ENCODE data around the gene CD1E. TPM values are rescaled to one million over a fixed set of nuclear protein-coding genes. Genes with fewer than 3 reads are reported as not detected.
"Not testable (repeated sequence)": the region's sequence is repeated elsewhere in the genome, so short reads cannot be mapped to it uniquely, and the experiment has no call there.

Gene CD1E
- total RNA-seq, 1 experiment from 2014 or later: not detected

DNA sequence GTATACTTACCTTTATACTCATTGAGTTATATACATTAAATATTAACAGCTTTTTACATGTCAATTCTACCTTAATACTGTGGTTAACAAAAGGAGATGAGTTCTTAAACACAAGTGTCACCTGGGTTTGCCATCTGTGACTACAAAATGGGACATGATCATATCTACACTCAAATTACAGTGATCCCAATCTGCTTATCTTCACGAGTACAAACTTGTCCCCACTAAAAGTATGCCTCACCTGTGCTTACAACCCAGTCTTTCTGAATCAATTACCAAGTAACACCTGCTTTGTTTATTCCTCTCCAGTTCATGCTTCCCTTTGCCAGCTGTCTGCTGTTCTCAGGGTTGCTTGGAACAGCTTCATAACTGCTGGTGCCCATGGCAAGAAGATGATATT, 8.8 kb downstream of the CD1E start:
- DNase-seq (ENCODE audit: low read depth): no peak

DNA sequence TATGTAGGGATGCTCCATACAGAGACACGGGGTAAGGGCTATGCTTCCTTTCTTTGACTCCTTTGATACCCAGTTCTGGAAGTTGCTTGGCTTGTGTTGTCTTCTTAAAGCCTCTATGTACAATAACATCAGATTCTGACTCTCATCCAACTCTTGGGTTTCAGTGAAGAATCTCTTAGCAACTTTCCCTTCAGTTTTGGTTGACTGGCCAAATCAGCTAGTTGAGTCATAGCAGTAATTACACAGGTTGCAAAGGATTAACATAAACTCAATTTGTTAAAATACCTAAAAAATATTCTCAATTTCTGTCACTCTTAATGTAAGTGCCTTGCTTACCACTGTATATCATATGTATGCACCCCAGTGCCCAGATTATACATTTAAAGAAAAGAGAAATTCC, 9.2 kb downstream of the CD1E start:
- no peak for DNase-seq (ENCODE audit: low read depth)

DNA sequence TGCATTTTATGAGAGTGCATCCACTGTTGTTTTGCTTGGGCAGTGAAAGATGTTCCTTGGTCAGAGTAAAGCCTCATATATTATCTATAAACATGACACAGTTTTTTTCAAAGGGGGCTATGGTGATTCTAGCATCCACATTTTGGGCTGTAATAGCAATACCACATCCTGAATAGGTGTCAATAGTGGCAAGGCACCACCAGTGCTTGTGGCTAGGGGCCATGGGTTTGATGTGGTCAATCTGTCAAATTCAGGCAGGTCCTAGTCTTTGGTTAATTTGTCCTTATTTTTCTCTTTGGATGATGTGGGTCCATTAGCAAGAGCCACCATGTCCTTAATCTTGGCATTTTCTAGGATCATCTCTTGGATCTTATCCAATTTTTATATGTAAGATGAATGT, 13.1 kb downstream of the CD1E start:
- DNase-seq (ENCODE audit: low read depth): no peak

DNA sequence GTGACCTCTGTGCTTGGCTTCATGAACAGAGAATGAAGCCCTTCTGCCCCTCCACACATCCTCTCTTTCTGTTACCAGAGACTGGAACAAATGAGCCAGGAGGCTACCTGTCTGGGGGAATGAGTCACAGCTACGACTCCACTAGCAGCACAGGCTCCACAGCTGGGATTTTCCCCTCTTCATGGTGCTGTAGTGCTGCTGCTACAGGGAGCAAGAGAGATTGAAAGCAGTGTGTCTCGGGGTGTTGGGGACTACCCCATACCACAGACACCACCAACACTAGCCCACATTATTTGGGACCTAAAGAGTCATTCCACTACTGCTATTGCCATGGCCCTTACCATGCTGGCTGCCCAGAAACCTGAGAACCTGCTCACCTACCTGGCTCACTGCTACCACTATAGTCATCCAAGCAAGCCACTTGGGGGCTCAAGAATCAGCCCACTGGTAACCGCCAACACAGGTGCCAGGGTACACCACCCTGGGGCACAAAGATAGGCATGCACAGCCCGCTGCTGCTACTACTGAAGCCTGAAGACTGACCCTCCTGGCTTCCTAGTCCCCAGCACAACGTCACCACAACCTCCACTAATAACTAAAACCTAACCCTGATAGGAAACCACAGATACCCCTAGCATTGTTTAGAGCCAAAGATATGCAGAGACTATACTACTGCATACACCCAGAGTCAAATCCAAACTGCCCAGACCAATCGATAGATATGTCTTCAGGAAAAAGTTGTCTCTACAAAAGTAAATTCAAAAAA, 17.7 kb downstream of the CD1E start:
- DNase-seq (ENCODE audit: low read depth): no peak

DNA sequence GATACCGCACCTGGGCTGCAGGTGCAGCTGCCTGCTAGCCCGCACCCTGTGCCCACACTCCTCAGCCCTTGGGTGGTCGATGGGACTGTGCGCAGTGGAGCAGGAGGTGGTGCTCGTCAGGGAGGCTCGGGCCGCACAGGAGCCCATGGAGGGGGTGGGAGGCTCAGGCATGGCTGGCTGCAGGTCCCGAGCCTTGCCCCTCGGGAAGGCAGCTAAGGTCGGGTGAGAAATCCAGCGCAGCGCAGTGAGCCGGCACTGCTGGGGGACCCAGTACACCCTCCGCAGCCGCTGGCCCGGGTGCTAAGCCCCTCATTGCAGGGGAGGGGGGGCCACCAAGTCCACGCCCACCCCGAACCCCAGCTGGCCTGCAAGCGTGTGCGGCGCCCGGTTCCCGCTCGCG, 20.4 kb downstream of the CD1E start:
- DNase-seq (ENCODE audit: low read depth): not testable (repeated sequence)

DNA sequence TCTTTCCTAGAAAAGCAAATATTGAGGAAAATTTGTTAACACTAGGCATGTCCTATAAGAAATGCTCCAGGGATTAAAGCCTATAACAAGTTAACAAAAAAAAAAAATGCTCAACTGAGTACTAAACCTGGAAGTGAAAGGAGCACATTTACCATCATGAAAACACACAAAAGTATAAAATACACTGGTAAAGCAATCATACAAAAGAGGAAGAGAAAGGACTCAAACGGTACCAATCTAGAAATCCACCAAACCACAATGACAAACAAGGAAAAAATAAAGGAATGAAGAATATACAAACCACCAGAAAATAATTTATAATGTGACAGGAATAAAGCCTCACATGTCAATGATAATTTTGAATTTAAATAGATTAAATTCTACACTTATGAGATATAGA, 21.2 kb downstream of the CD1E start:
- no peak for DNase-seq (ENCODE audit: low read depth)

DNA sequence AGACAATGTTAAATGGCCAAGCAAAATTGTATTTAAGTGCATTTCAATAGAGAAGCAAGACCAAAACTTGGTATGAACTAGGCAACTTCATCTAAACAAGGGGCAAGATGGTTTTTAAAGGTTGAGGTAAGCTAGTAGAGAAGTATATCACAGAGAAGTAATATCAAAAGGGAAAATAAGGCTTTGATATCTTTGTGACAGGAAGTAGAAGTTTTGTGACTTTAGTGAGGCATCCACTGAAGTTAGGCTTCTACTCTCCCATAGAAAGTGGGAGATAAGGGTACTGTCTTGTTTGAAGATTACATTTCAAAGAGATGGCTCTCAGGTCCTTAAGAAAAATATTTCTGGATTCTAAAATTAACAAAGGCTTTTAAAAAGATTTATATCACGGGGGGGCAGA, 36.6 kb downstream of the CD1E start:
- DNase-seq (ENCODE audit: low read depth): no peak

DNA sequence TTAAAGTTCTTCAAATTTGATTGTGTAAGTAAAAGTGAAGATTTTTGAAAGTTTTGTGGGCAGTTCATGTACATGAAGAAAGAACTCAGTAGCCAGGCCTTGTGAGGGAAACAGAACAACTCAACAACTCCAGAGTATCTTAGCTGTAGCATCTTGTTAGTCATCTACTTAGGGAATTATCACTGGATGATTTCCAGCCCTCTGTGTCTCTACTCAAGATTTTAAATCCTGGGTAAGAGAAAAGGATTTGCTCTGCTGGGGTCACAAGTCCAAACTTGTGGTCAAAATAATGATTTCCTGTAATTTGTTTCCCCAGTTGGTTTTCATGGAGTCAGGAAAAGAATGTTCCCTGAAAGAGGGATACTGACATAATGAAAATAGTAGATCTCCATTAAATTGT, 37.4 kb downstream of the CD1E start:
- no peak for DNase-seq (ENCODE audit: low read depth)

DNA sequence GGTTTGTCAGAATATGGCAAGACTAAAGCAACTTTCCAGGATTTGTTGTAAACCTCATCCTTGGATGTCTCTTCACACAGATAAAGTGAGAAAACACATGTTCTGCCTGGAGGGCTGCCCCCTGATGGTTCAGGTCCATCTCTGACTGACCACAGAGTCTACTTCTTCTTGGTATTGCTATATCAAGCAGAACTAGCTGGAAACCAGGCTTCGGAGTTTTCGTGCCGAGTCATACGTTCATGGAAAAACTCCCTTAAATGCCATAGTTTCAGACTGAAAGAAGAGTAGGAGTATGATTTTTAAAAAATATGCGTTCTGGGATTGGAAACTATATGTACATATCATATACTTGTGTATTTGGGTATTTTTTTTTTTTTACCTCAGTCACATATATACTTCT, 39.8 kb downstream of the CD1E start:
- DNase-seq (ENCODE audit: low read depth): no peak

DNA sequence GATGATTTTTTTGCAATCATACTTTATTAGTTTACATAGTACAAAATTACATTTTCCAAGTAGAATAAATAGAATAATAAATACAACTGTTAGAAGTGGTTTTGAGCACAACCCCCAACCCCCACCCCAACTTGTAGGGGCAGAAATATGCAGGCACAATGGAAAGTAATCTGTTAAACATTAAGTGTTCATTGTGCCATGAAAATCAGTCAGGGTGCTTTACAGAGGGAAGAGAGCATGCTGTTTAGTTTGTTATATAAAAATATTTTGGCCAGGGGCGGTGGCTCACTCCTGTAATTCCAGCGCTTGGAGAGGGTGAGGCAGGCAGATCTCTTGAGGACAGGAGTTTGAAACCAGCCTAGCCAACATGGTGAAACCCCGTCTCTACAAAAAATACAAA, 43.0 kb downstream of the CD1E start:
- DNase-seq (ENCODE audit: low read depth): no peak

DNA sequence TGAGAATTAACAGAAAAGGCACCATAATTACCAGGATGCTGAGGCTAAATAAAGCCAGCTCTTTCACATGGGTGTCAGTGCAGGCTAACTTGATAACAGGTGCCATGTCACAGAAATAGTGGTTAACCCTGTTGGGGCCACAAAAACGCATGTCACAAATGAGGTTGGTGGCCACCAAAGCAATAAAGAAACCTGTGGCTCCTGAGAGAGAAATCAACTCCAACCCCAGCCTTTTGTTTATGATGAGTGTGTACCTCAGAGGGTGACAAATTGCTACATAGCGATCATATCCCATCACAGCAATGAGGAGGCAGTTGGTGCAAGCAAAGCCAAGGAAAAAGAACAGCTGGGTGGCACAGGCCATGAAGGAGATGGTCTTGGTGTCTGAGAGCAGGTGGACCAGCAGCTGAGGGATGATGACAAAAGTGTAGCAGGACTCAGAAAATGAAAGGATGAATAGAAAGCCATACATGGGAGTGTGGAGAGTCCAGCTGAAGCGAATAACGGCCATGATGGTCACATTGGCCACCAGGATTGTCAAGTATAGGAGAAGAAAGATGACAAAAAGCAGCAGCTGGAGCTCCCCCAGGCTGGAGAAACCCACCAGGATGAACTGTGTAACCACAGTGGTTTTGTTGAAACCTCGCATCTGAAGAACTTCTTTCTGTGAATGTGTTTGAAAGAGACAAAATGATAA, 45.3 kb downstream of the CD1E start, which contains the start of gene OR10T2:
OR10T2 (minus strand) TSS at position 649 of the 697 bp plus-strand sequence; CDS start at position 649, 0 bp downstream.
- DNase-seq (ENCODE audit: low read depth): no peak

DNA sequence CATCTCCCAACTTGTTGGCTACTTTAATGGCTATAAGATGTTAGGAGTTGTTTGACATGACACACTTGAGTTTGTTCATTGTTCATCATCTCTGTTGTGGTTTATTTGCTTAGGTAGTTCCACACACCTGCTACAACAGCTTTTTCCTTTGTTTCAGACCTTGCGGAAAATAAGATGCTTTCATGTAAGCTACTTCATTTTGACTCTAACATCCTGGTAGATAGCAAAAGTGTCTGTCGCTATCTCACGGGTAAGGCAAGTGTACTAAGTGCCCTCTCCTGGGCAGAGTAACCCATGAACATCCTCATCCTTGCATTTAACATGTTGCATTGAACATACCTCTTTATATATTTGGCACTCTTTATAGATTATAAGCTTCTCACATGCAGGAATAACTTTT, 47.2 kb downstream of the CD1E start:
- no peak for DNase-seq (ENCODE audit: low read depth)

DNA sequence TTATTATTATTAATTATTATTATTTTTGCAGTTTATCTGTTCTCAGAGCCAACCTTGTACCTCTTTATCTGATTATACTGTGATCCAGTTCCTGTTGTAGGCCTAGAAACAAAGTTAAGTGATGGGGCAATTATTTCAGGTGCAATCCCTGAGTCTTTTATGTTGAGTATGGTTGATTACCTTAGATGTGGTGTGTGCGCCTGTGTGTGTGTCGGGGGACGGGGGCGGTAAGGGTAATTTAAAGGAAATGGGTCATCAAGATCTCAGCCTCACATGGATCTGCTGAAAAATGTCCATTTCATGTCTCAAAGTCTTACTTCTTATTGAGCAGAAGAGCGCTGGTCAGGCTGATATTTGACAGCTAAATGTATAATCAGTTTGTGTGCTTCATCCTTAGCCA, 53.4 kb downstream of the CD1E start:
- DNase-seq (ENCODE audit: low read depth): no peak

Other genes with a start within 250 kb of the CD1E start
- gene CD1D, start 173.0 kb upstream of the CD1E start, total RNA-seq (2014; rRNA removed; shearing (Covaris generic)): 0.34 and 0.98 TPM in 2 replicates
- not detected in 2 replicates for gene CD1A, start 99.5 kb upstream of the CD1E start, total RNA-seq (2014; rRNA removed; shearing (Covaris generic))
- not detected in 2 replicates for gene CD1C, start 64.0 kb upstream of the CD1E start, total RNA-seq (2014; rRNA removed; shearing (Covaris generic))
- gene CD1B, start 22.4 kb upstream of the CD1E start, total RNA-seq (2014; rRNA removed; shearing (Covaris generic)): not detected in 2 replicates
- gene OR10T2, start 45.6 kb downstream of the CD1E start, total RNA-seq (2014; rRNA removed; shearing (Covaris generic)): not detected in 2 replicates
- gene OR10K2, start 72.3 kb downstream of the CD1E start, total RNA-seq (2014; rRNA removed; shearing (Covaris generic)): not detected in 2 replicates
- gene OR10K1, start 107.9 kb downstream of the CD1E start, total RNA-seq (2014; rRNA removed; shearing (Covaris generic)): not detected in 2 replicates
- not detected in 2 replicates for gene OR10R2, start 118.3 kb downstream of the CD1E start, total RNA-seq (2014; rRNA removed; shearing (Covaris generic))
- not detected in 2 replicates for gene OR6Y1, start 200.5 kb downstream of the CD1E start, total RNA-seq (2014; rRNA removed; shearing (Covaris generic))
- gene OR6P1, start 216.7 kb downstream of the CD1E start, total RNA-seq (2014; rRNA removed; shearing (Covaris generic)): not detected in 2 replicates
- not detected in 2 replicates for gene OR10X1, start 226.0 kb downstream of the CD1E start, total RNA-seq (2014; rRNA removed; shearing (Covaris generic))